ENCODE results near the gene TNFRSF6B.

TNFRSF6B gene

GRCh38 chr20:63701051-63701328, 4.5 kb downstream of the TNFRSF6B start:
- no peak for TF ChIP-seq CTCF (IDR thresholded peaks at IDR 0.05; ENCODE audit: low read depth, low read length)
- no peak for DNase-seq (ENCODE audit: extremely low read depth, low read depth)

GRCh38 chr20:63701329-63702035, 5.0 kb downstream of the TNFRSF6B start:
- TF ChIP-seq CTCF (IDR thresholded peaks at IDR 0.05; ENCODE audit: low read depth, low read length) = no peak
- no peak for DNase-seq (ENCODE audit: extremely low read depth, low read depth)

GRCh38 chr20:63702036-63702665, 5.7 kb downstream of the TNFRSF6B start:
- no peak for DNase-seq (ENCODE audit: extremely low read depth, low read depth)
- TF ChIP-seq CTCF (IDR thresholded peaks at IDR 0.05; ENCODE audit: low read depth, low read length) = no peak

DNA sequence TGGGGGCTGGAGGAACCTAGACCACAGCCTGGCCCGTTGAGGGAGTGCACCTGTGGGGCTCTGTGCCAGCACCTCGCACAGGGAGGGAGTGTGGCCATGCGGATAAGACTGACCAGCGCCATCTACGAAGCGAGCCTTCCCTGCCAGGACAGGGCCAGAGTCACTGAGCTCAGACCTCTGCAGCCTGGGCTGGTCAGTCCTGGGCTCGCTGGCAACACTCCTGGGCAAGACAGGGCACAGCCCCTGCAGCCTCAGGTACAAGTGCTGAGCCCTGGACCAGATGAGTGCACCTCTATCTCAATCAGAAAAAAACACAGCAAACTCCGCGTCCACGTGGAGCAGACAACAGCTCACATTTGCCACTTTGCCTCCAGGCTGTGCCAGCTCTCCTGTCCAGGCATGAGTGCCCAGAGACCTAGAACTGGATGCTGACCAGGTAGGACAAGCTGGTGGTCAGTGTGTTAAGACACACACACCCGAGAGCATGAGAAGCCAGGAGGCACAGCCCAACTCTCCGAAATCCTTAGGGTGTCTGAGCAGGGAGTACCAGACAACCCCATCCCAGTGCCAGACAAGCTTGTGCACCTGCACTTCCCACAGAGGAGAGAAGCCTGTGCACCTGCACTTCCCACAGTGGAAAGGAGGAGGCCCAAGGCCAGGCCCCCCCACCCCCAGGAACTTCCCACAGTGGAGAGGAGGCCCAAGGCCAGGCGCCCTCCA, 6.5 kb downstream of the TNFRSF6B start:
- no peak for DNase-seq (ENCODE audit: extremely low read depth, low read depth)
- no peak for TF ChIP-seq CTCF (IDR thresholded peaks at IDR 0.05; ENCODE audit: low read depth, low read length)

DNA sequence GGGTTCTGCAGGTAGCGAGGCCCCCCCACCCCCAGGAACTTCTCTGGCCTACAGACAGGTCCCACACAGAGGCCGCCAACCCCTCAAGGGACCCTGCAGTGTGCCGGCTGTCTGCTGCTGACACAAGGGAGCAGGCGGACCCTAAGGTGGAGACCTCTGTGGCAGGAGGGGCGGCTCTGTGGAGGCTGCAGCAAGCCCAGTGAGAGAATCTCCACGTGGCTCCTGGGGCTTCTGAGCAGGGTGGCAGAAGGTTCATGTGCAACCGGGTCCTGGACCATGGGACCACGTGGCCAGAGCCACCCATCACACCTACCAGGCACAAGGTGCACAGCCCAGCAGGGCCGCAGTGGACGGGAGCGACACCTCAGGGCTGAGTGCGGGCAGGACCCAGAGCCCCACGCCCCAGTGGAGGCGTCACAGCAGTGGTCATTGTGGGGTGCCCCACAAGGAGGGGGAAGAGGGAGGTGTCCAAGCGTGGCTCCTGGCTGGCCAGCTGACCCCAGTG, 7.1 kb downstream of the TNFRSF6B start:
- DNase-seq (ENCODE audit: extremely low read depth, low read depth) = no peak
- no peak for TF ChIP-seq CTCF (IDR thresholded peaks at IDR 0.05; ENCODE audit: low read depth, low read length)

DNA sequence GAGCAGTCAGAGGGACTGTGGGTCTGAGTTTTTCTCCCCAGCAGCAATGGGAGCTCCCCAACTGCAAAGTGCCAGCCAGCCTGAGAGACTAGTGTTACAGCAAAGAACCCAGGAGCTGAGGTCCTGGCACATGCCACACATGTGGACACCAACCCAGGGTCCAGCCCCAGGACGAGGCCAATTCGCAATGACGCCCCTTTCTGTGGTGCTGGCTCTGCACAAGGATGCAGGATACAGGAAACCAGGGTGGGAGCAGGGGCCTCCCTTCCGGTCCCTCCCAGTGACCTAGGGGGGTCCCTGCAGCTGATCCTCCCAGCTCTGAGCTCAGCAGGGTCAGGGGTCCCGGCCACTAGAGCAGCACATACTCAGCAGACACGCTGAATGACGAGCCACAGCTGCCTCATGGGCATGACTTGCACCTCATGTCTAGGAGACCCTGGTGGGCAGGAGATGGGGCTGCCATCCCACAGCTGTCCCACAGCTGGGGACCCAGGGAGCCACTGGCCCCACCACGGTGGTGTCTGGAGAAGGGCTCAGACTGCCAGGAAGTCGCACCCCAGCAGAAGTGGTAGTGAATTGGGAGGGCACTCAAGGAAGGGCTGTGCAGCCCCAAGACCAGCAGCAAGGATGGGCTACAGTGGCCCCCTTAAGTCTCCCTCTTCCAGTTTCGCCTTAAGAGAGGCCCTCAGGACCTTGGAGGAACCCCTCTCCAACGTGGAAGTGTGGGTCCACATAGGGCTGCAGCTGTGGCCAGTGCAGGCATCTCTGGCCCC, 7.7 kb downstream of the TNFRSF6B start:
- no peak for DNase-seq (ENCODE audit: extremely low read depth, low read depth)
- TF ChIP-seq CTCF (IDR thresholded peaks at IDR 0.05; ENCODE audit: low read depth, low read length) = no peak
